GM19328 (cell line): Measurements from ENCODE around the gene PARP6.

Experiments
- ATAC-seq: cut with Tn5 transposase; IDR thresholded peaks from one replicate; pipeline ENCODE4 v1.9.1; 2021; ENCODE audit warnings: mild to moderate bottlenecking, moderate library complexity; ENCODE audit not compliant: unreplicated experiment

PARP6 gene

DNA sequence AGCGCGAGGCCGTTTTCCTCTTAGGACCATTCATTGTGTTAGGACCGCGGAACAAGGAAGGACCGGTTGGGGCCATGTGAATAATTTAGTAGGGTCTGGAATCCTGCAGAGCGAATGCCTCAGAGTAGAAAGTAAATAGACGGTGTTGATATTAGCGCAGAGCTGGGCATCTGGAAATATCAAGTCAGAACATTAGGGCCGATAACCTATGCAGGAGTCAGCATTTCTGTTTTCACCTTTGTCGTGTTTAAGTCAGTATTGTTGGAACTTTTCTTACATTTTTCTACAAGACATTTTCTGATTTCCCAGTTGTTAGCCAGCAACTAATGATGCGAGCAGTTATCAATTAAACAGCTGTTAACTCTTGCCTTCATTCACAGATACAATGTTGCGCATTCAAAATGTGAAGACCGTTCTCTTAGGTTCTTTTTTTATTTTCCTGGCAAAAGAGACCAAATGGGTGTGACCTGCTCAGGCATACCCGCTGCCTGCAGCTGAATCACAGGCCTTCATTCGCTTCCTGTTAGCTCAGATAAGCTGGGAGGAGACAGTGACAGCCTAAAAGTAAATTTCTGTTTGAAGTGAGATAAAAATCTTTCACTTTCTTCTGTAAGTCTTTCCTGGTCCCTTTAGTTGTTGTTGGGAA, 40.4 kb downstream of the PARP6 start:
- ATAC-seq = no peak

DNA sequence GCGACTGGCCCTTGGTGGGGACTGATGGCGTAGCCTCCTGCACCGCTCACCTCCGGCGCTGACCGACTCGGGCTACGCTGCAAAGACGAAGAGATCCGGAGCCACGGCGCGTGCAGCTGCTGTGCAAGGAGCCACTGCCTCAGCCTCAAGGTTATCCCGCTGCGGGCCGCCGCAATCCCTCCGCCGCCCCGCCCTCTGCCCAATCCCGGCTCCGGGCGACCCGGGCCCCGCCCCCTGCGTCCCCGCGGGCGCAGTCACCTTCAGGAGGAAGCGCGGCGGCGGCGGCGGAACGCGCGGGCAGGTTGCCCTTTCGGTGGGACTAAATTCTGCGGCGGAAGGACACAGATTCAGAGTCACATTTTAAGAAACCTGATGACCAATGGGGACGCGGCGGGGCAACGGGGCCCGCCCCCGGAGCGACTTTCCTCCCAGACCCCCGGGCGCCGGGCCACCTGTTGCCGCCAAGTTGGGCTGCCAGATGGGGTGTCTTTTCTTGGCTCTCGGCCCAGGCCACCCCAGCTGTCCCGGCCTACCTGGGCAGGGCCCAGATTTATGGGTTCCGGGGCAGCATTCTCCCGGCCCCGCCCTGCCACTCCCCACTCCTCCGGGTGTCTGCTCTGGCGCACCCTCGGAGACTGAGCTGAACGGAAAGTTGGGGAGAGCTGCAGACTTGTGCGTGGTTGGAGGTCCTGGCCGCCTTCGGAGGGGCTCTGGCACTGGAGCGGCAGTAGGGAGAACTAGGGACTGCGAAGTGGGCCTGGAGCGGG, 41.1 kb downstream of the PARP6 start, which contains the start of gene PKM:
PKM (minus strand) TSS at position 125 of the 767 bp plus-strand sequence. CDS start 12,093 bp downstream, outside the sequence.
- peak; percentile 38 for ATAC-seq

DNA sequence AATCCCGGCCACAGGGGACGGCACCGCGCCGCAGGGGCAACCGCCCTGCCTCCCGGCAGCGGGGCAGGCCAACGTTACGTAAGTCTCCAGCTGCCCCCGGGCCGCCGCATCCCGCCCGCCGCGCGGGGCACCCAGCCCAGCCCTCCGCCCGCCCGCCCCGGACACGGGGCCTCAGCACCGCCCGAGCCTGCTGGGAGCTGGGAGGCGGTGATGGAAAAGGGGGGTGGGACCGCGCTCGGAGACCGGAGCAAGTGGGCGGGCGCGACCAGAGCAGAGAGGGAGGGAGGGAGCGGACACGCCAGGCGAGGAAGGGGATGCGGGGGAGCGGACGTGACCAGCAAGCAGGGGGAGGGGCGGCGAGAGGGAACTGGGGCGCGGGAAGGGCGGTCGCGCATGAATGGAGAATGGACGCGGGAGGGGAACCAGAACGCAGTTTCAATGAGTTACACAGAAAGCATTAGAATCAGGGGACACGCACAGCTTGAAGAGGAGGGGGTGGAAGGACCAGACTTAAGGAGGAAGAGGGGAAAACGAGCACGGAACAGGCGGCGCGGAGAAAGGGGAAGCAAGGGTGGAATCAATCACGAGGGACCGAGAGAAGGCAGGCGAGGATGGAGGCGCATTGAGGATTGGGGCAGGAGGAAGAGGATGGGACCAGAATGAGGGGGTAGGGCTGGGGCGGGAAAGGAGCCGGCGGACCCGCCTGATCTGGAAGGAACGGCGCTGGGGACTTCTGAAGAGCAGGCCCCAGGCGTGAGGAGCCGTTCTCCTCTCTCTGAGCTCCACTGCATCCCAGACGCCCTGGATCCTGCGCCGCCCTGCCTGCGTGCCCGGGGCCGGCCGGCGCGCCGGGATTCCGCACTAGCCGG, 41.9 kb downstream of the PARP6 start:
- no peak for ATAC-seq

DNA sequence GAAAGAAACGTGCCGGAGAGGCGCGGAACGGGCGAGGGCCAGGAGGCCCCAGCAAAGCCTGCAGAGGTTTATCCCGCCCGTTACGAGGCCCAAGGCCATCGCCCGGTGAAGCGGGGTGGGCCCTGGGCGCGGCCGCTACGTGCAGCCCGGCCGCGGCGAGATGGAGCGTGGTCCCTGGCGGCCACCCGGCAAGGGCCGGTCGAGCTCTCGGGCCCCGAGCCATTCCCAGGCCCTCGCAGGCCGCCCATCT, 42.5 kb downstream of the PARP6 start:
- no peak for ATAC-seq

DNA sequence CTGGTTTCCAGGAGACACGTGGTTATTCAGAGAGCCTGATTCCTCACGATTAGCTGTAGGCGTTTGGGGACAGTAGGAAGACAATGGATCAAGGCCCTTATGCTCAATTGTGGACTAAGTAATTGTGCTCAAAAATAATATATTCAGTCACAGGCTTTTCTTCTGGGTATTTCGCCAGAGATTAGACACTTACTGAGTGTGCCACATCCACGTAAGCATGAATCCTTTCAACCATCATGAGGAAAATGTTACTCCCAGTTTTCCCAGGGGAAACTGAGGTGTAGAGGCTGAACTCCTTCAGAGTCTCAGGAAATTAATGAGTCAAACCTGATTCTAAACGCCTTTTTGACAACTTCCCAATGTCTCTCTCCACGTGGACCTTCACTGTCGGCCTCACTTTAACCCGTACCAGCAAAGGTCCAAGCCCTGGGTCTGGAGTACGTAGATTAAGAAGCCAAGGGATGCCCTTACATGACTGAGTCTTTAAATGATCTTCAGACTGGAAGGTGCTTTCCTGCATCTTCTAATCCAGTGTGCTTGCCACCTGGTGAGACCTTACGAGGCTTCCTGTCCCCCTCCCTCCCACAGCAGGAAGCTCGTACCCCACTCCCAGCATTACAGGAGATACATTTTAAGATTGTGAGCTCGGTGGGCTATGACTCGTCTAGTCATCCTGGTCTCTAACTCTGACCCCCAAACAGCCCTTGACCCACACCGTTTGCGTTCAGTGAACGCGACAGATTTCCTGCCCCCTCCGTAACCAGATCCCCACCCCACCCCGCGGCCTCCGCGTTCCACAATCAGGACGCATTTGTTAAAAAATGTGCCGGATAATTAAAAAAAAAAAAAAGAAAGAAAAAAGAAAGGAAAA, 43.0 kb downstream of the PARP6 start:
- ATAC-seq = no peak

DNA sequence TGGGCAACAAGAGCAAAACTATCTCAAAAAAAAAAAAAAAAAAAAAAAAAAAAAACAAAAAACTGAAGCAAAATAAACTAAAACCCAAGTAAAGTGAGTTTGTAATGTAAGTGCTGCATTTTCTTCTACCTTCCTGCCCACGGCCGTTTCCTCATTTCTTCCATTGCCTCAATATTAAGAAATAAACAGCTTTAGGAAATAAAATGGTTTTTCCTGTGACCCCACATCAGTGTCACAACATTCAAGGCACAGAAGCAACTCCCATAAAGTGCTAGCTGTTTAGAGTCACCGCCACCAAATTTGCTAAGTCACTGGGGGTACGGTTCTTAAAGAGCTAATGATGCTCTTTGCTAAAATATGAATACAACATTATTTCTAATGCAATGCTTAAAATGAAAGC, 44.6 kb downstream of the PARP6 start:
- ATAC-seq = no peak

DNA sequence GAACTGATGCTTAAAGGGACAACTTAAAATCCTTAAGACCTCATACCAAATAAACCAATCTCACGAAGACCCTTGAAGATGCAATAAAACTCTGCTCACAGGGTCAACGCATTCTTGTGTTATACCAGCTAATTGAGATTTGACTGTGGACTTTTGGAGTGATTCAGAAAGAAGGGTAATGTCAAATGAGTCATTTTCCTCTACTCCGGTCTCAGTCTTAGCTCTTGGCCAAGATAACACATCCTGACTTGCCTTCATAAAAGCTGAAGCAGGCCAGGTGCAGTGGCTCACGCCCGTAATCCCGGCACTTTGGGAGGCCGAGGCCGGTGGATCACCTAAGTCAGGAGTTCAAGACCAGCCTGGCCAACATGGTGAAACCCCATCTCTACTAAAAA, 45.2 kb downstream of the PARP6 start:
- ATAC-seq = no peak

DNA sequence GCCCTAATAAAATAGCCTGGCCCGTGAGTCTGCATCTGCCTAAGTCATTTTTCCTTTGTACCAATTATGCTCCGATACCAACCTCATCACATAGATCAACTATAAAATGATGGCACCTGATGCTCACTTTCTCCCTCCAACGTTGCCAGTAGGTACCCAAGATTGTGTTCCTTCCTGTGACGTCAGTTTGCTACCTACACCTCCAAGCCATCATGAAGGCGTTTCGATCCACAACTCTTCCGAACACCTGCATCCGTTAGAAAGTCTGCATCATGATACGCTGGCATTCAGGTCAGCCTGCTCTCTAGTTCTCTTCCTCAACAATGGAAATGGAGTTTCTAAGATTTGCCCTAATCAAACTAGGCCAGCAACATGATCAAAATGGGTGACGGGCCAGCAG, 49.1 kb downstream of the PARP6 start:
- ATAC-seq = no peak

DNA sequence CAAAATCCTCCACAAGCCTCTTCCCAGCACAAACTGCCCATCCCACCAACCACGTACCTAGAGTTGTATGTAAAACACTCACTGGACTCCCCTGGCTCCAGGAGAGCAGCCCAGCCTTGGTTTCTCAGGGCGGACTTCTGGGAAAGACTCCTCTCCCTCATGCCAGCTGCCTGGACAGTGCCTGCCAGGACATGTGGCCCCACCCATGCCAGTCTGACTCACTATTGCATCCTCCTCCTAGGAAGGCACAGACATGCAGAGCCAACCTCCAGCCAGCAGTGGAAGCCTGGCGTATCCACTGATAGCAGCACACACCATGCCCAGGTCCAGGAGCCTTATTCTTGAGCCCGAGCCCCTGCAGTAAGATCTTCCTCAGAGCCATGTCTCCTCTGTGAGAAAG, 50.0 kb downstream of the PARP6 start:
- ATAC-seq = no peak

DNA sequence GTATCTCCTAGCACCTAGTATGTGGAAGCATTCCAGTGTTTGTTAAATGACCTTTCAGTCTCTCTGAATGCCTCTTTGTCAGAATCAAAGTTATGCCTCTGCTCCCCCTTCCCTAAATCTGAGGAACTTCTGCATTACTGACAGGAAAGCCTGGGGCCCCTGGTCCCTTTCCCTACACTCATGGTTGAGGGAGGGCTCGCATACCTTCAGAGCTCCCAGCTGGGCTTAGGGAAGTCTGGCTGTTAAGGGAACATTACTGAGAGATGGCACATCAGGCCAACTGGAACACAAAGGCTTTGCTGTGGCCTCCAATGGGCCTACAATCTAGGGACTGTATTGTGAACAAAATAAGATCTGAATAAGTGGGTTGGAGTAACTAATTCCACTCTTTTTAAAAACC, 51.7 kb downstream of the PARP6 start:
- ATAC-seq = no peak

DNA sequence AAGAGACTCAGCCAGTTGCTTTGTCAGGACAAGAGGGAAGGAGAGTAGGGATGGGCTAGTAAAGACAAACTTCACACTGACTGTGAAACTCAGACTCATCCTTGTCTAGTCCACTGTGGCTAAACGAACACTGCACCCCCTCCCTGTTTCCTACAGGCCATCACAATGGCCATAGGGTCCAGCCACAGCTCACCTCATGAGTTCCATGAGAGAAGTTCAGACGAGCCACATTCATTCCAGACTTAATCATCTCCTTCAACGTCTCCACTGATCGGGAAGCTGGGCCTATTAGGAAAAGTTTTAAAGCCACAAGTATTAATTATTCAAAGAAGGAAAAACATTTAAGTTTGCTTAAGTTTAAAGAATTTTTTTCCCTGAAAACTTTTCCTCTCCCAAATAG, 55.1 kb downstream of the PARP6 start:
- ATAC-seq = no peak

DNA sequence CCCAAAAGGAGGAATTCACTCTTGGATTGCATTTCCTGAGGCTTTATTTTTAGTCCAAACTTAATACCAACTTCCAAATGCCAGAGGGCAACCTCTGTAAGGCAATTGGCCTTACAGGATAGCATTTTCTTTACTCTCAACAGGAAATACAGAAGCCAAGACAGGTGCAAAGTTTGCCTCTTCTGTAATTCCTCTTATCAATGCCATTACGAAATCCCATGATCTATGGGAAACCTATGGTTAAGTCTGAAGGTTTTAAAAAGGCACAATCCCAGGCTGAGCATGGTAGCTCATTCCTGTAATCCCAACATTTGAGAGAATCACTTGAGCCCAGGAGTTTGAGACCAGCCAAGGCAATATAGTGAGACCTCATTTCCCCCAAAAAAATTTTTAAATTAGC, 56.3 kb downstream of the PARP6 start:
- ATAC-seq = no peak

DNA sequence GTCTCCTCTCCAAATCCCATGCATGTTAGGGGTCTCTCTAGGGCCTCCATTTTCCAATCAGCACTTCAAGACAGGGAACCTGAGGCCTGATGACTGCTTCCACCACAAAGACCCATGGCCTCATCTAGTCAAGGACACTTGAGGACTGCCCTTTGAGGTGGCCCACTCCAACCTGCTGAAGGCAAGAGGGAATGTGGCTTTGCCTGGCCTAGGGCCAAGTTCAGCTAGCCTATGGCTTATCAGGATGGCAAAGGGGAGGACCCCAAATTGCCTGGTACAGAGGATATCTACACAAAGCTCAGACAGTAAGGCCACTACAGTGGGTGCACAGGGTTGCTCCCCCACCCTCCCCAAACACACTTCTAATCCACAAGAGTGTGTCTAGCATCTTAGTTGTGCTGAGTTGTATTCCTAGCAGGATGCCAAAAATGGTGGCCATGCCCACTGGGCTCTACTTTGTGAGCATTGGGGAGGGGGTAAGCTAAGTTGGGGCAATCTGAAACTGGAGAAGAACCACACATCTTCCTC, 64.7 kb downstream of the PARP6 start:
- no peak for ATAC-seq

DNA sequence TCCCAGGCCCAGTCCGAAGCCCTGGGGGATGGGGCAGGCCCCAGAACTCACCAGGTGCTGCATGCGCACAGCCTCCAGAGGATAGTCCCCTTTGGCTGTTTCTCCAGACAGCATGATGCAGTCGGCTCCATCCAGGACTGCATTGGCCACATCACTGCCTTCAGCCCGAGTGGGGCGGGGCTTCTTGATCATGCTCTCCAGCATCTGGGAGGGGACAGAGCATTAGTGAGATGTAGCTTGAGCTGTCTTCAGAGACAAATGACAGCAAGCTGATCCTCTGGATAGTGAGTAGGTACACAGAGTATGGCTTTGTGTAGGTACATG, 65.7 kb downstream of the PARP6 start:
- ATAC-seq = no peak

DNA sequence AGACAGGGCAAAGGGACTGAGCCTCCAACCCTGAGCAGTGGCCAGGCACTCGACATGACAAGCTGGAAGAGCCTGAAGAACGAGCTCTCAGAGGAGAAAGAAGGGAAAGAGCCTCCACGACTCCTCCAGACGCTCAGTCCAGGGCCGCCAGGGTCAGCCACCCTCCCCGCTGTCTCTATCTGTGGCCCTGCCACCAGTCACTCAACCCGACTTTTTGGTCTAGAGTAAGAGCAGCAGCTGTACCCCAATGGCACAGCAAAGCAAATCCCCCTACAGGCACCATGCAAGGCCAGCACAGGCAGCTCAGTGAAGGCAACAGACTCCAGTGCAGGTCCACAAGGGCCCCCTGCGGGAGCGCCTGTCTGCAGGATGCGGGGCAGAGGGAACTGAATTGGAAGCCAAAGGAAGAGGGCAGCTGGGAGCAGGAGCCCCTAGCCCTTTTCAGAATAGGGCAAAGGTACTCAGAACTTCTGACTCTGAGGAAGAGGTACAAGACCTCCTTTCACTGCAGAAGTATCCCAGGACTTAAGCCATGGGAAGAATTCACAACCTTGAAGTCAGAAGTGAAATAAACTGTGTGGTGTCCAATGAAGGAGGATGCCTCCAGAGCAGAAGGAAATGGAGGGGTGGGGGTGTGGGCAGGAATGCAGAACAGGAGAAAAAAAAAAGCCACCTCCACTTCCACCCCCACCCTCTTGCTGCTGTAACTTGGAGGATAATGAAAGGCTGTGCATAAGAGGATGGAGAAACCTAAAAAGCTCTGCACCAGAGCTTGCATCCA, 66.3 kb downstream of the PARP6 start:
- no peak for ATAC-seq

DNA sequence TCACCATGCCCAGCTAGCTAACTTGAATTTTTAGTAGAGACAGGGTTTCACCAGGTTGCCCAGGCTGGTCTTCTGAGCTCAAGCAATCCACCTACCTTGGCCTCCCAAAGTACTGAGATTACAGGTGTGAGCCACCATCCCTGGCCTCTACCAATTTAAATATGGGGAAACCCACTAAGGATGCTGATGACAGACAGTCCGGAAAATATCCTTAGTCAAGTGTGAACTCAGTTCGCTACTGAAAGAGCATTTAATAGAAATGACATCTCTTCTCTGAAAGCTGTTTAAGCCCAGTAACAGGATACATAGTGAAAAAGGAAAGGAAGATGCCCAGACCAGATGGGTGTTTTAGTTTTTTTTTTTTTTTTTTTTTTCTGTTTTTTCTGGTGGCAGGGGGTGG, 67.1 kb downstream of the PARP6 start:
- ATAC-seq = no peak

DNA sequence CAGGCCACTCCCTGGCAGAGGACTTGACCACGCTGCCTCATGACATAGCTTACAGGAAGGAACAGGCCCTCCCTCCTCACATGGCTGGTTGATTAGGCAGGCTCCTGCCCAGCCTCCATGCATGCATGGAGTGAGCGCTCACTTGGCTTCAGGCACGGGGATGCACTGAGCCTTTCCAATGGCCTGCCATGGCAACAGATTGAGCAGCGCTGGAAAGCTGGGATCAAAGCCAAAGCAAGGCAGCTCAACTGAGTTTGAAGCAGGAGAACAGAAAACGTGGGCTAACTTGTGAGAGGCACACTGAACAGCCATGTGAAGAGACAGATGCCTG, 68.9 kb downstream of the PARP6 start:
- ATAC-seq = no peak

DNA sequence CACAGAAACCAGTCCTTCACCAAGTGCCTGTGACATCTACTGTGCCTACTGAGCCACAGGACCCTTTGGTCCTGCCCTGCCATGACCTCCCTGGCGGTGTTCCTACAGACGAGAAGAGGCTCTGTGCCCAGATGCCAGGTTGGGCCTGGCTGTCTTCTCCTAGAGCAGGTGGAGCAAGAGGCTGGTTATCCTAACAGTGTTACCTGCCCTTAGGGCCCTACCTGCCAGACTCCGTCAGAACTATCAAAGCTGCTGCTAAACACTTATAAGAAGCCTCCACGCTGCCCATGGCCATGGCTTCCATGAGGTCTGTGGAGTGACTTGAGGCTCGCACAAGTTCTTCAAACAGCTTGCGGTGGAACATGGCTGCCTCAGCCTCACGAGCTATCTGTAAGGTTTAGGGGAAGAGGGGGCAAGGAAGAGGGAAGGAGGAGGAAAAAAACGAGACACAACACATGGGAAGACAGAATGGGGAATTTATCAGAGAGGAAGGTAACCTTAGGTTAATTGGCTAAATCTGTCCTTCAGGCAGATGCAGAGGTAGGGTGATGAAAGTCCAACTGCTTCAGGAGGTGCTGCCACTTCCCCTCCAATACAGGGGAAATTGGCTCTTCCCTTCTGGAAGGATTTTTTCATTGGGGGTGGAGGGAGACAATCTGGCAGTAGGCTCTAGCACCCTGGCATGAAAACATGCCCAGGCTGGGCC, 69.4 kb downstream of the PARP6 start:
- ATAC-seq = no peak

DNA sequence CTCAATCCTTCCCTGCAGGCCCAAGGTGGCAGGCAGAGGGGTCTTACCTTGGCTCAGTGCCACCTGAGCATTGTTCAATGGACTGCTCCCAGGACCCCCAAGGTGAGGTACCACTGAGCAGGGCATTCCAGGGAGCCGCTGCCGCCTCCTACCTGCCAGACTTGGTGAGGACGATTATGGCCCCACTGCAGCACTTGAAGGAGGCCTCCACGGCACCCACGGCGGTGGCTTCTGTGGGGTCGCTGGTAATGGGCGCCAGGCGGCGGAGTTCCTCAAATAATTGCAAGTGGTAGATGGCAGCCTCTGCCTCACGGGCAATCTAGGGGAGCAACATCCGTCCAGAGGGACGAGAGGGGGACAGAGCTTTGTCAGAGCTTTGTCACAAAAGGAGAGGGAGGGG, 70.1 kb downstream of the PARP6 start:
- no peak for ATAC-seq
